GM19239 (cell line): ENCODE results near the gene LHX8.

Experiments
- DNase-seq: peaks from one replicate; pipeline ENCODE4 v3.0.0; 2011; ENCODE audit warnings: low spot score; ENCODE audit not compliant: insufficient read length
- FAIRE-seq: peaks from 2 replicates; lab custom pipeline; 2011; peaks lifted over from hg19 to GRCh38; lab: Jason Lieb, UNC

LHX8 gene

GRCh38 chr1:75198761-75199160 lies 64.6 kb downstream of the LHX8 start:
- FAIRE-seq (no peak), DNase-seq (no peak)

GRCh38 chr1:75202751-75203150 lies 68.6 kb downstream of the LHX8 start:
- FAIRE-seq (no peak), DNase-seq (no peak)

DNA sequence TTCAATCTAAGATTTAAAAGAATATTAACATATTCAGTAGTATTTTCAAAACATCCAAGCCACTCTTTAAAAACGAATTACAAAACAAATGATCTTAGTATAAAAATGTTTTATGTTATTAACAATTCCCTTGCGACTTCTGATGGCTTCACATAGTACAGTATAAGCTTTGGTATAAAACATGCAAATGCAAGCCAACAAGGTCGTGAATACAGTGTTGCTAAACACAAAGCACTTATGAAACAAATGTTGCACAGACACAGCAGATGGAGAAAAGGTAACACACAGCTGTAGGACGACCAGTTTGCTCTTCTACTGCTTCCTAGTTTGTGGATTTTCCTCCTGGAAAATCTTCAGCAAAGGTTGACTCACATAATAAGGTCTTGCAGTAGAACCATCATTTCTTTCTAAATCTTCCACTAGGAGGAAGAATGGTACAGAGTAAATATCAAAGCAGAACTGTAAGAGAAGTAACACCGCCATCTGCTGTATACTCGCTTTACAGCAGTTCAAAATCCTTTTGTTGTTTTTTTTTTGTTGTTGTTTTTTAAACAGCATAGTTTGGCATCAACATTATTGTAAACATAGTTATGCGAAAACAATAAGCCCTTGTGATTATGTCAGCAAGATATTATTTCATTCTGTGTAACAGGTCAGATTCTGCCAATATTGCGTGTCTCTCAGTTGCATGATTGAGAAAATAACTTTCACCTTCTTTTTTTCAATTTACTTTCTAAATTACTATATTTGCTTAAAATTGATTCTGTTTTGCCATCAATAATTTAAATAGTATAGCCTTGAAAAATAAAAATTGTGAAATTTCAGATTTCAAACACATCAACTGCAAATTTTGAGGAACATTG lies 69.5 kb downstream of the LHX8 start:
- DNase-seq (peak; percentile 4), FAIRE-seq (peak; percentile 64)

GRCh38 chr1:75208862-75209261 lies 74.7 kb downstream of the LHX8 start:
- DNase-seq: no peak
- FAIRE-seq: no peak
